Osteoblast (primary cell): ENCODE measurements around the gene ERVMER34-1. TPM values are rescaled to one million over a fixed set of nuclear protein-coding genes. Genes with fewer than 3 reads are reported as not detected.
A peak's percentile ranks its signal among the peaks of the same experiment; 100 is the strongest.

Experiments
- DNase-seq: peaks from one replicate; pipeline ENCODE4 v3.0.0; 2011; ENCODE audit warnings: low spot score, mixed read lengths; ENCODE audit not compliant: insufficient read length; ENCODE audit errors: missing footprints
- H2AFZ ChIP-seq: 2 replicates; pipeline ENCODE4 v1.6.0; 2011; ENCODE audit warnings: mild to moderate bottlenecking, low read length
- H3K27ac ChIP-seq: 2 replicates; pipeline ENCODE4 v1.5.1; 2011; ENCODE audit warnings: mild to moderate bottlenecking, low read depth, low read length, moderate library complexity
- H3K27me3 ChIP-seq: 2 replicates; pipeline ENCODE4 v1.6.0; 2012; ENCODE audit warnings: mild to moderate bottlenecking, control low read depth, inconsistent platforms, low read length, moderate library complexity; ENCODE audit not compliant: insufficient read depth
- H3K36me3 ChIP-seq: 2 replicates; pipeline ENCODE4 v1.5.1; 2011; ENCODE audit warnings: mild to moderate bottlenecking, low read length, control low read depth, moderate library complexity; ENCODE audit not compliant: insufficient read depth
- H3K4me1 ChIP-seq: 2 replicates; pipeline ENCODE4 v1.5.1; 2011; ENCODE audit warnings: mild to moderate bottlenecking, low read length, control low read depth, moderate library complexity; ENCODE audit not compliant: insufficient read depth
- H3K4me2 ChIP-seq: 2 replicates; pipeline ENCODE4 v1.6.0; 2011; ENCODE audit warnings: mild to moderate bottlenecking, low read length; ENCODE audit not compliant: insufficient read depth
- H3K4me3 ChIP-seq: fragments of 200-600 bp; sonication (generic); 3 replicates; pipeline ENCODE4 v1.5.1; 2012; ENCODE audit warnings: mild to moderate bottlenecking, low read length, inconsistent platforms; ENCODE audit not compliant: insufficient read depth
- H3K79me2 ChIP-seq: 2 replicates; pipeline ENCODE4 v1.6.0; 2012; ENCODE audit warnings: mild to moderate bottlenecking, low read length, control low read depth, inconsistent platforms; ENCODE audit not compliant: insufficient read depth
- H3K9me3 ChIP-seq: 2 replicates; pipeline ENCODE4 v1.5.1; 2011; ENCODE audit warnings: low read depth, low read length, control low read depth
- H4K20me1 ChIP-seq: 2 replicates; pipeline ENCODE4 v1.6.0; 2012; ENCODE audit warnings: mild to moderate bottlenecking, low read length, control low read depth; ENCODE audit not compliant: insufficient read depth
- total RNA-seq: library from RNA; depleted of rRNA; stranded (reverse); fragments of >200 nt; gene quantifications from 2 replicates; pipeline ENCODE4 v1.2.3, GENCODE V29; 2012
- TF ChIP-seq, protein P1 (sequence below): IDR thresholded peaks from 2 replicates; pipeline ENCODE4 v1.5.1; 2011; ENCODE audit warnings: mild to moderate bottlenecking, low read depth, low read length, moderate library complexity; ENCODE audit errors: extremely low read depth

Gene ERVMER34-1
- total RNA-seq, 1 donor, result not detected

- Histone ChIP-seq H3K79me2 (peaks cover 12% of the 10 kb centered on the region), H2AFZ (no peak overlapping the region), H3K9me3 (no peaks in the 10 kb centered on the region), H3K36me3 (peaks cover 28% of the 10 kb centered on the region), H3K27ac (no peak overlapping the region), H3K27me3 (no peaks in the 10 kb centered on the region), H3K4me2 (no peak overlapping the region), H3K4me1 (peaks cover 15% of the 10 kb centered on the region), H4K20me1 (peaks cover 3% of the 10 kb centered on the region), H3K4me3 (no peak overlapping the region)
- DNase-seq, result no peak
- TF ChIP-seq, protein P1, sequence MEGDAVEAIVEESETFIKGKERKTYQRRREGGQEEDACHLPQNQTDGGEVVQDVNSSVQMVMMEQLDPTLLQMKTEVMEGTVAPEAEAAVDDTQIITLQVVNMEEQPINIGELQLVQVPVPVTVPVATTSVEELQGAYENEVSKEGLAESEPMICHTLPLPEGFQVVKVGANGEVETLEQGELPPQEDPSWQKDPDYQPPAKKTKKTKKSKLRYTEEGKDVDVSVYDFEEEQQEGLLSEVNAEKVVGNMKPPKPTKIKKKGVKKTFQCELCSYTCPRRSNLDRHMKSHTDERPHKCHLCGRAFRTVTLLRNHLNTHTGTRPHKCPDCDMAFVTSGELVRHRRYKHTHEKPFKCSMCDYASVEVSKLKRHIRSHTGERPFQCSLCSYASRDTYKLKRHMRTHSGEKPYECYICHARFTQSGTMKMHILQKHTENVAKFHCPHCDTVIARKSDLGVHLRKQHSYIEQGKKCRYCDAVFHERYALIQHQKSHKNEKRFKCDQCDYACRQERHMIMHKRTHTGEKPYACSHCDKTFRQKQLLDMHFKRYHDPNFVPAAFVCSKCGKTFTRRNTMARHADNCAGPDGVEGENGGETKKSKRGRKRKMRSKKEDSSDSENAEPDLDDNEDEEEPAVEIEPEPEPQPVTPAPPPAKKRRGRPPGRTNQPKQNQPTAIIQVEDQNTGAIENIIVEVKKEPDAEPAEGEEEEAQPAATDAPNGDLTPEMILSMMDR, result no peak
Measured at GRCh38 chr4:52716364-52717151, 34.7 kb downstream of the ERVMER34-1 start.

GRCh38 chr4:52715914-52716313 is 35.3 kb downstream of the ERVMER34-1 start:
- Histone ChIP-seq H3K4me1 (peaks cover 14% of the 10 kb centered on the region), H3K4me3 (no peak overlapping the region), H3K79me2 (peaks cover 12% of the 10 kb centered on the region), H3K9me3 (no peaks in the 10 kb centered on the region), H4K20me1 (peaks cover 3% of the 10 kb centered on the region), H3K36me3 (peaks cover 28% of the 10 kb centered on the region), H2AFZ (no peak overlapping the region), H3K27ac (no peak overlapping the region), H3K4me2 (no peak overlapping the region), H3K27me3 (no peaks in the 10 kb centered on the region)
- no peak for DNase-seq
- TF ChIP-seq, protein P1, result no peak

GRCh38 chr4:52715255-52715897 is 35.8 kb downstream of the ERVMER34-1 start:
- peaks cover 12% of the 10 kb centered on the region for H3K79me2 ChIP-seq
- H3K27me3 ChIP-seq, result peaks cover 3% of the 10 kb centered on the region
- peaks cover 14% of the 10 kb centered on the region for H3K4me1 ChIP-seq
- no peak overlapping the region for H3K27ac ChIP-seq
- no peaks in the 10 kb centered on the region for H3K9me3 ChIP-seq
- no peak overlapping the region for H3K4me2 ChIP-seq
- peaks cover 3% of the 10 kb centered on the region for H4K20me1 ChIP-seq
- H3K36me3 ChIP-seq, result peaks cover 27% of the 10 kb centered on the region
- peak; percentile 56 for DNase-seq
- H3K4me3 ChIP-seq, result no peak overlapping the region
- no peak overlapping the region for H2AFZ ChIP-seq
- TF ChIP-seq, protein P1, result no peak

DNA sequence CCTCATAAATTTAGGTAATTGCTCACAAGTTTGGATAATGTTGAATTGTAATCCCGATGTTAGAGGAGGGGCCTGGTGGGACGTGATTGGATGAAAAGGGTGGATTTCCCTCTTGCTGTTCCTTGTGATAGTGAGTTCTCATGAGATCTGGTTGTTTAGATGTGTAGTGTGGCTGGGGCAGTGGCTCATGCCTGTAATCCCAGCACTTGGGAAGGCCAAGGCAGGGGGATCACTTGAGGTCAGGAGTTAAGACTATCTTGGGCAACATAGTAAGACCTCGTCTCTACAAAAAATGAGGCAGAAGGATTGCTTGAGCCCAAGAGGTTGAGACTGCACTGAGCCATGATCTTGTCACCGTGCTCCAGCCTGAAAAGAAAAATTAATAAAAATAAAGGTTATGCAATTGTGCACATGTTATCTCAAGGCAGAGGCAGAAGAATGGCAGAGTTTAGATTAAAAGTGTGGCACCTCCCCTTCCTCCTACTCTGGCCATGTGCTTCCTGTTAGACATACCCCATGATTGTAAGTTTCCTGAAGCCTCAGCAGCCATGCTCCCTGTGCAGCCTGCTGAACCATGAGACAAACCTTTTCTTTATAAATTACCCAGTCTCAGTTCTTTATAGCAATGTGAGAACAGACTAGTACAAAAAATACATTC is 36.5 kb downstream of the ERVMER34-1 start:
- Histone ChIP-seq H4K20me1 (peaks cover 3% of the 10 kb centered on the region), H3K27me3 (peaks cover 3% of the 10 kb centered on the region), H3K4me1 (peaks cover 14% of the 10 kb centered on the region), H3K4me3 (no peak overlapping the region), H2AFZ (no peak overlapping the region), H3K79me2 (peaks cover 12% of the 10 kb centered on the region), H3K9me3 (no peaks in the 10 kb centered on the region), H3K27ac (no peak overlapping the region), H3K36me3 (peaks cover 24% of the 10 kb centered on the region), H3K4me2 (no peak overlapping the region)
- DNase-seq, result no peak
- TF ChIP-seq, protein P1, result no peak
